ENCODE results near the gene SOX10.

GRCh38 chr22:37972527-37972926, 11.8 kb downstream of the SOX10 start:
- TF ChIP-seq CTCF (IDR thresholded peaks at IDR 0.05): no peak
- TF ChIP-seq EP300 (IDR thresholded peaks at IDR 0.05): no peak
- TF ChIP-seq POLR2A (IDR thresholded peaks at IDR 0.05): no peak
- no peak for TF ChIP-seq POLR2AphosphoS5 (IDR thresholded peaks at IDR 0.05)
